KMS-11 (cell line): Measurements from ENCODE around the gene ILF2.
"Not testable (repeated sequence)": the region's sequence is repeated elsewhere in the genome, so short reads cannot be mapped to it uniquely, and the experiment has no call there.

Experiments
- H2AFZ ChIP-seq: fragments of 200-600 bp; sonication (generic); 2 replicates; pipeline ENCODE4 v1.6.1; 2016; ENCODE audit warnings: antibody characterized with exemption, mixed run types, low read depth
- H3K27ac ChIP-seq: fragments of 200-600 bp; sonication (generic); 2 replicates; pipeline ENCODE4 v1.6.1; 2016; ENCODE audit warnings: mild to moderate bottlenecking, mixed run types
- H3K27me3 ChIP-seq: fragments of 200-600 bp; sonication (generic); 2 replicates; pipeline ENCODE4 v1.6.1; 2017; ENCODE audit warnings: mild to moderate bottlenecking, low read depth, mixed run types, moderate library complexity; ENCODE audit not compliant: insufficient read depth
- H3K36me3 ChIP-seq: fragments of 200-600 bp; sonication (generic); 2 replicates; pipeline ENCODE4 v1.6.1; 2017; ENCODE audit warnings: mild to moderate bottlenecking, mixed run types; ENCODE audit not compliant: insufficient read depth
- H3K4me1 ChIP-seq: fragments of 200-600 bp; sonication (generic); 2 replicates; pipeline ENCODE4 v1.6.1; 2016; ENCODE audit warnings: mild to moderate bottlenecking, low read depth, mixed run types; ENCODE audit not compliant: poor library complexity, severe bottlenecking
- H3K4me2 ChIP-seq: fragments of 200-600 bp; sonication (generic); 2 replicates; pipeline ENCODE4 v1.7.0; 2016; ENCODE audit warnings: mild to moderate bottlenecking, mixed run types
- H3K4me3 ChIP-seq: fragments of 200-600 bp; sonication (generic); IDR thresholded peaks from 2 replicates; pipeline ENCODE4 v1.6.1; 2017; ENCODE audit warnings: low read depth, low read length, mixed read lengths; ENCODE audit not compliant: insufficient read depth
- H3K79me2 ChIP-seq: fragments of 200-600 bp; sonication (generic); 2 replicates; pipeline ENCODE4 v1.6.1; 2016; ENCODE audit warnings: low read depth, mixed run types; ENCODE audit not compliant: insufficient read depth
- H3K9ac ChIP-seq: fragments of 200-600 bp; sonication (generic); 2 replicates; pipeline ENCODE4 v1.6.1; 2016; ENCODE audit warnings: mild to moderate bottlenecking, mixed run types
- H4K20me1 ChIP-seq: fragments of 200-600 bp; sonication (generic); 2 replicates; pipeline ENCODE4 v1.6.1; 2016; ENCODE audit warnings: mild to moderate bottlenecking, mixed run types; ENCODE audit not compliant: insufficient read depth
- CTCF ChIP-seq: fragments of 200-600 bp; sonication (generic); conservative IDR thresholded peaks from 2 replicates; pipeline ENCODE4 v1.6.1; 2017; ENCODE audit warnings: low read depth, mild to moderate bottlenecking, antibody characterized with exemption, low read length, moderate library complexity, mixed read lengths

The ILF2 gene

GRCh38 chr1:153670859-153671627, at the start of gene ILF2:
TSS of gene ILF2 (minus strand) at chr1:153670993. CDS start at chr1:153670922, 71 bp downstream.
- peak within 1 kb of the TSS; percentile 99 for H3K4me3 ChIP-seq
- no peaks in the 10 kb centered on the region for H4K20me1 ChIP-seq
- TF ChIP-seq CTCF, result peak; percentile 85
- peak within 1 kb of the TSS; percentile 97 for H2AFZ ChIP-seq
- H3K4me2 ChIP-seq, result peak within 1 kb of the TSS; percentile 79
- peak within 1 kb of the TSS; percentile 81 for H3K9ac ChIP-seq
- H3K79me2 ChIP-seq, result peaks cover 48% of the 10 kb centered on the region
- peaks cover 37% of the 10 kb centered on the region for H3K36me3 ChIP-seq
- H3K4me1 ChIP-seq, result peaks cover 41% of the 10 kb centered on the region
- H3K27me3 ChIP-seq, result no peaks in the 10 kb centered on the region
- peak within 1 kb of the TSS; percentile 83 for H3K27ac ChIP-seq

GRCh38 chr1:153717330-153717729, 46.5 kb upstream of the ILF2 start:
- Histone ChIP-seq H3K27me3 (no peaks in the 10 kb centered on the region), H4K20me1 (no peaks in the 10 kb centered on the region), H3K27ac (no peak overlapping the region)

GRCh38 chr1:153716211-153716610, 45.4 kb upstream of the ILF2 start:
- H3K4me2 ChIP-seq, H3K27ac ChIP-seq, H3K79me2 ChIP-seq, H3K36me3 ChIP-seq, H3K9ac ChIP-seq, H2AFZ ChIP-seq, H3K4me3 ChIP-seq, H3K4me1 ChIP-seq, H4K20me1 ChIP-seq, H3K27me3 ChIP-seq: not testable (repeated sequence)

More at GRCh38 chr1:153717330-153717729, 46.5 kb upstream of the ILF2 start:
- no peaks in the 10 kb centered on the region for H3K36me3 ChIP-seq
- no peaks in the 10 kb centered on the region for H3K79me2 ChIP-seq
- no peaks in the 10 kb centered on the region for H3K4me1 ChIP-seq
- H2AFZ ChIP-seq, result no peak overlapping the region
- H3K9ac ChIP-seq, result no peak overlapping the region
- H3K4me2 ChIP-seq, result no peak overlapping the region
- no peak for TF ChIP-seq CTCF
- H3K4me3 ChIP-seq, result no peak overlapping the region

- Histone ChIP-seq H3K27me3 (no peaks in the 10 kb centered on the region; the same call in 1 of the 2 replicates), H3K27ac (no peak overlapping the region), H3K9ac (no peak overlapping the region), H3K79me2 (no peaks in the 10 kb centered on the region), H3K36me3 (no peaks in the 10 kb centered on the region), H3K4me2 (no peak overlapping the region), H4K20me1 (no peaks in the 10 kb centered on the region), H3K4me3 (no peak overlapping the region), H2AFZ (no peak overlapping the region), H3K4me1 (peaks cover 6% of the 10 kb centered on the region)
- TF ChIP-seq CTCF, result no peak
Measured at GRCh38 chr1:153711026-153711425, 40.2 kb upstream of the ILF2 start.

- no peaks in the 10 kb centered on the region for H3K79me2 ChIP-seq
- no peaks in the 10 kb centered on the region for H4K20me1 ChIP-seq
- H3K36me3 ChIP-seq, result no peaks in the 10 kb centered on the region
- H3K27ac ChIP-seq, result no peak overlapping the region
- no peak overlapping the region for H2AFZ ChIP-seq
- H3K9ac ChIP-seq, result no peak overlapping the region
- no peak overlapping the region for H3K4me2 ChIP-seq
- H3K4me3 ChIP-seq, result no peak overlapping the region
- H3K27me3 ChIP-seq, result no peaks in the 10 kb centered on the region; the same call in 1 of the 2 replicates
- TF ChIP-seq CTCF, result no peak
- peaks cover 6% of the 10 kb centered on the region for H3K4me1 ChIP-seq
Measured at GRCh38 chr1:153705484-153705883, 34.7 kb upstream of the ILF2 start.
